HepG2 (cell line): ENCODE measurements around the gene CST4. TPM values are rescaled to one million over a fixed set of nuclear protein-coding genes. Genes with fewer than 3 reads are reported as not detected.
A peak's percentile ranks its signal among the peaks of the same experiment; 100 is the strongest.

Experiments
- GATA4 ChIP-seq: sonication (generic); IDR thresholded peaks from 2 replicates; pipeline ENCODE4 v1.6.1; 2016; ENCODE audit warnings: antibody characterized with exemption, low read depth, borderline replicate concordance
- KDM5B ChIP-seq: sonication (generic); formaldehyde crosslinking; IDR thresholded peaks from 2 replicates; pipeline ENCODE4 v1.4.0; 2020; ENCODE audit warnings: missing genetic modification reagents, mild to moderate bottlenecking, borderline replicate concordance
- KIAA2018 ChIP-seq: sonication (generic); formaldehyde crosslinking; IDR thresholded peaks from 2 replicates; pipeline ENCODE4 v1.5.0; 2020; ENCODE audit warnings: mild to moderate bottlenecking, missing genetic modification reagents, borderline replicate concordance
- MYC ChIP-seq: sonication (generic); formaldehyde crosslinking; IDR thresholded peaks from 2 replicates; pipeline ENCODE4 v1.9.0; 2021; ENCODE audit warnings: missing genetic modification reagents, borderline replicate concordance
- SRSF9 ChIP-seq: fragments of 200-400 bp; formaldehyde crosslinking; IDR thresholded peaks from 2 replicates; pipeline ENCODE4 v1.6.1; 2018; ENCODE audit warnings: borderline replicate concordance, mild to moderate bottlenecking, low read depth, low read length; ENCODE audit not compliant: insufficient read depth, poor library complexity, severe bottlenecking
- ZBTB3 ChIP-seq: sonication (generic); formaldehyde crosslinking; IDR thresholded peaks from 2 replicates; pipeline ENCODE4 v1.4.0; 2020; ENCODE audit warnings: low read depth, mild to moderate bottlenecking, moderate library complexity, missing genetic modification reagents, borderline replicate concordance
- ZNF451 ChIP-seq: sonication (generic); formaldehyde crosslinking; IDR thresholded peaks from 2 replicates; pipeline ENCODE4 v1.5.0; 2020; ENCODE audit warnings: mild to moderate bottlenecking, missing genetic modification reagents
- ZNF720 ChIP-seq: sonication (generic); formaldehyde crosslinking; IDR thresholded peaks from 2 replicates; pipeline ENCODE4 v1.4.0; 2020; ENCODE audit warnings: missing genetic modification reagents
- ZSCAN25 ChIP-seq: sonication (generic); formaldehyde crosslinking; IDR thresholded peaks from 2 replicates; pipeline ENCODE4 v1.8.0; 2022; ENCODE audit warnings: mild to moderate bottlenecking, missing genetic modification reagents
- polyA plus RNA-seq, 8 experiments: library from polyadenylated mRNA; depleted of rRNA in 3 of 8; stranded (reverse) in 7 of 8; unstranded in 1 of 8; fragments of >200 nt; fragmentation: Illumina TruSeq in 4 of 8; extraction: Trizol in 4 of 8; gene quantifications; 2 replicates each; pipeline versions ENCODE4 v1.2.1 to v1.2.3, GENCODE V29; 2011 to 2016; ENCODE audit warnings: low read depth in 4 of 8, missing spikeins in 1 of 8, mixed read lengths in 1 of 8; ENCODE audit not compliant: insufficient read depth in 1 of 8
- total RNA-seq, 5 experiments: library from RNA; depleted of rRNA; stranded (reverse); fragments of >200 nt; fragmentation: Illumina TruSeq; extraction: Trizol; gene quantifications; 2 replicates each; pipeline ENCODE4 v1.2.3, GENCODE V29; 2016; ENCODE audit warnings: low read depth in 1 of 5
- TF ChIP-seq, protein P1 (sequence below): sonication (generic); formaldehyde crosslinking; IDR thresholded peaks from 2 replicates; pipeline ENCODE4 v1.4.0; 2020; ENCODE audit warnings: mild to moderate bottlenecking, missing genetic modification reagents, borderline replicate concordance

The CST4 gene
- total and polyA plus RNA-seq, 2 of the 13 experiments (the other 11 are each of a cell fraction or from before 2014, with no cell fraction given) = not detected

- TF ChIP-seq, protein P1, sequence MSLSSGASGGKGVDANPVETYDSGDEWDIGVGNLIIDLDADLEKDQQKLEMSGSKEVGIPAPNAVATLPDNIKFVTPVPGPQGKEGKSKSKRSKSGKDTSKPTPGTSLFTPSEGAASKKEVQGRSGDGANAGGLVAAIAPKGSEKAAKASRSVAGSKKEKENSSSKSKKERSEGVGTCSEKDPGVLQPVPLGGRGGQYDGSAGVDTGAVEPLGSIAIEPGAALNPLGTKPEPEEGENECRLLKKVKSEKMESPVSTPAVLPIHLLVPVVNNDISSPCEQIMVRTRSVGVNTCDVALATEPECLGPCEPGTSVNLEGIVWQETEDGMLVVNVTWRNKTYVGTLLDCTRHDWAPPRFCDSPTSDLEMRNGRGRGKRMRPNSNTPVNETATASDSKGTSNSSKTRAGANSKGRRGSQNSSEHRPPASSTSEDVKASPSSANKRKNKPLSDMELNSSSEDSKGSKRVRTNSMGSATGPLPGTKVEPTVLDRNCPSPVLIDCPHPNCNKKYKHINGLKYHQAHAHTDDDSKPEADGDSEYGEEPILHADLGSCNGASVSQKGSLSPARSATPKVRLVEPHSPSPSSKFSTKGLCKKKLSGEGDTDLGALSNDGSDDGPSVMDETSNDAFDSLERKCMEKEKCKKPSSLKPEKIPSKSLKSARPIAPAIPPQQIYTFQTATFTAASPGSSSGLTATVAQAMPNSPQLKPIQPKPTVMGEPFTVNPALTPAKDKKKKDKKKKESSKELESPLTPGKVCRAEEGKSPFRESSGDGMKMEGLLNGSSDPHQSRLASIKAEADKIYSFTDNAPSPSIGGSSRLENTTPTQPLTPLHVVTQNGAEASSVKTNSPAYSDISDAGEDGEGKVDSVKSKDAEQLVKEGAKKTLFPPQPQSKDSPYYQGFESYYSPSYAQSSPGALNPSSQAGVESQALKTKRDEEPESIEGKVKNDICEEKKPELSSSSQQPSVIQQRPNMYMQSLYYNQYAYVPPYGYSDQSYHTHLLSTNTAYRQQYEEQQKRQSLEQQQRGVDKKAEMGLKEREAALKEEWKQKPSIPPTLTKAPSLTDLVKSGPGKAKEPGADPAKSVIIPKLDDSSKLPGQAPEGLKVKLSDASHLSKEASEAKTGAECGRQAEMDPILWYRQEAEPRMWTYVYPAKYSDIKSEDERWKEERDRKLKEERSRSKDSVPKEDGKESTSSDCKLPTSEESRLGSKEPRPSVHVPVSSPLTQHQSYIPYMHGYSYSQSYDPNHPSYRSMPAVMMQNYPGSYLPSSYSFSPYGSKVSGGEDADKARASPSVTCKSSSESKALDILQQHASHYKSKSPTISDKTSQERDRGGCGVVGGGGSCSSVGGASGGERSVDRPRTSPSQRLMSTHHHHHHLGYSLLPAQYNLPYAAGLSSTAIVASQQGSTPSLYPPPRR (CRISPR knock-in tag) = peak; percentile 28
- TF ChIP-seq ZNF451 (CRISPR knock-in tag) (peak; percentile 97), SRSF9 (no peak), GATA4 (peak; percentile 89; the same call in 1 of the 2 replicates), KDM5B (CRISPR knock-in tag) (peak; percentile 99), KIAA2018 (CRISPR knock-in tag) (peak; percentile 61; the same call in 1 of the 2 replicates), MYC (CRISPR knock-in tag) (peak; percentile 95), ZBTB3 (CRISPR knock-in tag) (no peak), ZSCAN25 (CRISPR knock-in tag) (peak; percentile 98), ZNF720 (CRISPR knock-in tag) (no peak)
Observed at GRCh38 chr20:23637282-23638221, 51.3 kb downstream of the CST4 start, which contains the start of gene CST3 (continued).
